GM12874 (cell line): ENCODE data around the gene ZNF215.

Experiments used
- TF ChIP-seq, protein P1 (sequence below): IDR thresholded peaks from 2 replicates; pipeline ENCODE4 v1.5.1; 2011; ENCODE audit warnings: low read depth, mild to moderate bottlenecking, control low read depth, low read length, moderate library complexity; ENCODE audit not compliant: insufficient read depth

Gene ZNF215

GRCh38 chr11:6992026-6992425, 65.8 kb downstream of the ZNF215 start:
- TF ChIP-seq, protein P1, sequence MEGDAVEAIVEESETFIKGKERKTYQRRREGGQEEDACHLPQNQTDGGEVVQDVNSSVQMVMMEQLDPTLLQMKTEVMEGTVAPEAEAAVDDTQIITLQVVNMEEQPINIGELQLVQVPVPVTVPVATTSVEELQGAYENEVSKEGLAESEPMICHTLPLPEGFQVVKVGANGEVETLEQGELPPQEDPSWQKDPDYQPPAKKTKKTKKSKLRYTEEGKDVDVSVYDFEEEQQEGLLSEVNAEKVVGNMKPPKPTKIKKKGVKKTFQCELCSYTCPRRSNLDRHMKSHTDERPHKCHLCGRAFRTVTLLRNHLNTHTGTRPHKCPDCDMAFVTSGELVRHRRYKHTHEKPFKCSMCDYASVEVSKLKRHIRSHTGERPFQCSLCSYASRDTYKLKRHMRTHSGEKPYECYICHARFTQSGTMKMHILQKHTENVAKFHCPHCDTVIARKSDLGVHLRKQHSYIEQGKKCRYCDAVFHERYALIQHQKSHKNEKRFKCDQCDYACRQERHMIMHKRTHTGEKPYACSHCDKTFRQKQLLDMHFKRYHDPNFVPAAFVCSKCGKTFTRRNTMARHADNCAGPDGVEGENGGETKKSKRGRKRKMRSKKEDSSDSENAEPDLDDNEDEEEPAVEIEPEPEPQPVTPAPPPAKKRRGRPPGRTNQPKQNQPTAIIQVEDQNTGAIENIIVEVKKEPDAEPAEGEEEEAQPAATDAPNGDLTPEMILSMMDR, result no peak

- TF ChIP-seq, protein P1, result no peak
These were observed 66.5 kb downstream of the ZNF215 start for GRCh38 chr11:6992457-6993417.

- TF ChIP-seq, protein P1, result no peak
These were observed 69.5 kb downstream of the ZNF215 start for GRCh38 chr11:6995703-6996102.

DNA sequence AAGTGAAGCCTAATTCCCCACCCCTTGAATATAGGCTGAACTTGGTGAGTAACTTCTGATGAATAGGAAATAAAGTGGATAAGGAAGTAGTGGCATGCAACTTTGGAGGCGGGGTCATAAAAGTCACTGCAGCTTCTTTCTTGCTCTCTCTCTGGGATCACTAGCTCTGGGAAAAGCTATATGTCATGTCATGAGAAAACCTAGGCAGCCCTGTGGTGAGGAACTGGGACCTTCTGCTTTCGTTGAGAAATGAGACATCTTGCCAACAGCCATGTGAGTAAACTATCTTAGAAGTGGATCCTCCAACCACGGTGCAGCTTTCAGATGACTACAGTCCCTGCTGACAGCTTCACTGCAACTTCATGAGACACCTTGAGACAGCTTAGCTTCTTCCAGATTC, 78.3 kb downstream of the ZNF215 start:
- TF ChIP-seq, protein P1, result no peak
